HL-60/S4 treated with retinoic acid at 250 ng/mL for 4 days and 3 days (cell line): Measurements from ENCODE around the gene SLIT1.

Source experiments
- in situ Hi-C: fragments of 300-500 bp; cut with MboI; formaldehyde crosslinking; loops from 2 replicates; pipeline ENCODE4 v1.7.0; 2022; ENCODE audit warnings: low sequenced_read_pairs

Gene SLIT1

DNA sequence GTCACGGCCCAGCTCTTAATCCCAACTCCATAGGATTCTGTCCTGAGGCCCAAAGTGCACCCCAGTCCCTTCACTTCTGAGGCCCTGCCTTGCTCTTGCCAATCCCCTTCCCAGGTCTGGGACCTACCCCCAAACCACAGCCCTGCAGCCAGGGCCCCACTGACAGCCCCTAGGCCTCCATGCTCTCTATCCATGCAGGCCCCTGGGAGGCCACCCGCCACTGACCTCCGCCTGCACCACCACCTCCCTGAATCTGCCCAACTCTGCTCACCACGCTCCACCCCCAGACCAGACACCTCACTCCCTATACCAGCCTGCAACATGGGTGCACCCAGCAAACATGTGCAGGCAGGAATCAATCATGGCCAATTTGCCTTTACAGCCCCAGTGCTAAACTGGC is 10.2 kb downstream of the SLIT1 start:
- in situ Hi-C loops = no loop called here

GRCh38 chr10:97174941-97175340 is 10.8 kb downstream of the SLIT1 start:
- in situ Hi-C loops = no loop called here

GRCh38 chr10:97174276-97174775 is 11.4 kb downstream of the SLIT1 start:
- in situ Hi-C loops = no loop called here

- in situ Hi-C loops = no loop called here
Observed at GRCh38 chr10:97173036-97173435, 12.7 kb downstream of the SLIT1 start.

DNA sequence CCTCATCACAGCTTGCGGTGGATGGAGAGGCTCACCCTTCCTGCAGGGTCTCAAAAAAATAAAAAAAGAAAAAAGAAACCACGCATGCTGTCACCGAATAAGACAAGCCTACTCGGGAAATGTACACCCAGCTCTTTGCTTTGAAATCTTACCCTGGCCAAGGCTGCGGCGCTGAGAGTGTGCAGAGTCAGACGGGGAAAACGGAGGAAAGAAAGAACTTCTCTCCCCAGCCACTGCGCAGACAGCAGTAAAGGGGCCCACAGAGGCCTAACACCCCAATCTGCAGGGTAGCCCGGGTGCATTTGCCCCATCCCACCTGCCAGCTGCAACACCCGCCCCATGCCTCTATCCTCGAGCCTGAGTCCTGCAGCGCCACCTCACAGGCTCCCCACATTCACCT is 14.8 kb downstream of the SLIT1 start:
- in situ Hi-C loops = no loop called here

DNA sequence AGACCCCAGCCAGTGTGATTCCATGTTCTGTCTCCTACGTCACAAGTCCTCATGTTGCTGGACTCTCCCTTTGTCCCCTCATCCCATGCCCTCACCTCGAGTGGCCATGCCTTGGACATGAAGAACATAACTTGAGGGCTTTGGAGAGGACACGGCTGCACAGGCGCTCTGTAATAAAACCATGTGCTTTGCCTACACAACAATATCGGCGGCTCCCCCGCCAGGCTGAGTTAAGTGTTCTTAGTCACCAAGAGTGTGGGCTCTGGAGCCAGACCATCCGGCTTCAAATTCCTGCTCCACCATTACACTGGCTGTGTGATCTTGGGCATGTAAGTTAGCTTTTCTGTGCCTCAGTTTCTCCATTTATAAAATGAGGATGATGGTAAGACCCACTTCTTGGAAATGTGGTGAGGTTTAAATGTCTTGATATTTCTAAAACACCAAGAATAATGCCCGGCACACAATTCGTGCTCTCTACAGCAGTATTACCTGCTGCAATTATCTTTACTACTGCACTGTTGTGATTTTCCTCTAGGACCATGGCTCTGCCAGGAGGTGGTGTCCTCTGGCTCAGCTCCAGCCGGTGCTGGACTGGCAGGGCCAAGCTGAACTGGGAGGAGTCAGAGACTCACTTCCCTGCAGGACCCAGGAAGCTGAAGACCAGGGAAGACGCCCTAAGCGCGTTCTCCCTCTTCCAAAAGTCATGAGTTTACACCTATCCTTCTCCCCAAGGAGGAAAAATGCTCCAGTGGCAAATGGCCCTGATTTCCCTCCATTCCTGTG is 15.7 kb downstream of the SLIT1 start:
- in situ Hi-C loops = no loop called here

DNA sequence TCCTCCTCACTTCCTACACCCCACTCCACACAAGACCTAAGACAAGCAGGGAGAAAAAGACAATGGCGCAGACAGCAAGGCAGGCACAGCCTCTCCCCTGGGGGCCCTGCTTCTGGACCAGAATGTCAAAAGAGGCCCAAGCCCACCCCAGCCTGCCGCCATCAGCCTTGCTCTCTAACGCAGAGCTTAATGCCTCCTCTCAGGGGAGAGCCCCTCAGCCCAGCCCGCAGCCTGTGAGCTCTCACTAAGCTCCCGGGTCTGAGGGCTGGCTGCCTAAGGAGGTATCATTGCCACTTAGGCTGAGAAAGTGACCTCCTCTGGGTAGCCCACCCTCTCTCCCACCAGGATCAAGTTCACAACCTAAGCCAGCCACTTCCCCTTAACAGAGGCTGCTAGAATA is 16.7 kb downstream of the SLIT1 start:
- in situ Hi-C loops = no loop called here

- in situ Hi-C loops = no loop called here
Observed at GRCh38 chr10:97168645-97169044, 17.1 kb downstream of the SLIT1 start.

GRCh38 chr10:97165499-97165898 is 20.3 kb downstream of the SLIT1 start:
- in situ Hi-C loops = no loop called here

DNA sequence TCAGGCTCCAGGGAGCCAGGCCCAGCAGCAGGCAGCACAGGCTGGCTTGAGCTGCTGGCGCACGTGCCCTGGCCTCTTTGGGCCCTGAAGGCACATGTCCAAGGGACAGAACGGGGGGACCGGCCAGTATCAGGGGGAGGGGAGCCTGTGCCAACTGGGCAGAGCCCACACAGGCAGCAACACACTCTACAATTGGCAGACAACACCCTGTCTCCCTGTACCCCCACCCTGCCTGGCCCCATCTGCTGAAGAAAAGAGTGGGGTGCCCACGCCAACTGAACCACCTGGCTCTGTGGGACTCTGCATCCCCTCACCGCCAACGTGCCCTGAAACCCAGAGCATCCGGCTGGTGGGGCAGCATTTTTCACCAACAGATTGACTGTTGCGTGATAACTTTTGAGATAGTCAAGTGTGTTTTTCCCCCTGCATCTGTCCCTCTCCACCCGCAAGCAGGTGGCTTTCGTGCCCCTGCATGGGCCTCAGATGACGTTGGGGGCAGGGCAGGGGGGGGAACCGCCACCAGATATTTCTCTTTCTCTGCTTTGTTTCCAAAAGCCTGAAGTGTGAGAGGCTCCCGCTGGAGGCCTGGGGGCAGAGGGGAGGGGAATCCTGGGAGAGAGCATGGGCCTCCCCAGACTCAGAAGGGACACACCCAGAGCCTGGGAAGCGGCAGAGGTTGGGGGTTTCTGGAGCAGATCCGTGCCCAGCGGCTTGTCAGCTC is 21.8 kb downstream of the SLIT1 start:
- in situ Hi-C loops = no loop called here

DNA sequence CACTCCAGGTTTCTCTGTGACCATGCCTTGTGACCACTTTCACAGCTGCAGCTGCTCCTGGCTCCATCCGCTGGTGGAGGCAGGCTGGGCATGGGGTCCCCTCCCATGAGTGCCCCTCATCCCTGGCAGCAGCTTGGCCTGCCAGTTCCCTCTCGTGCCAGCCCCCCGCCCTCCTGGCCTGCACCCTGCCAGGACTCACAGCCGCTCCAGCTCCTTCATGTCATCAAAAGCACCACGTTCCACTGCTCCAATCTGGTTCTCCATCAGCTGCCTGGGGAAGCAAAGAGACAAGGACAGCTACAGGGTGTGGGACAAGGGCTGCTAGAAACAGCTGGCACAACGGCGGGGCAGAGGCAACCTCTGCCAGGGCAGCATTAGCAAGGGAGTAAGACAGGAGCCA is 22.6 kb downstream of the SLIT1 start:
- in situ Hi-C loops = no loop called here

- in situ Hi-C loops = no loop called here
Observed at GRCh38 chr10:97159646-97160305, 26.0 kb downstream of the SLIT1 start.

GRCh38 chr10:97157578-97158095 is 28.1 kb downstream of the SLIT1 start:
- in situ Hi-C loops = no loop called here

- in situ Hi-C loops = no loop called here
Observed at GRCh38 chr10:97154781-97155180, 31.0 kb downstream of the SLIT1 start.

DNA sequence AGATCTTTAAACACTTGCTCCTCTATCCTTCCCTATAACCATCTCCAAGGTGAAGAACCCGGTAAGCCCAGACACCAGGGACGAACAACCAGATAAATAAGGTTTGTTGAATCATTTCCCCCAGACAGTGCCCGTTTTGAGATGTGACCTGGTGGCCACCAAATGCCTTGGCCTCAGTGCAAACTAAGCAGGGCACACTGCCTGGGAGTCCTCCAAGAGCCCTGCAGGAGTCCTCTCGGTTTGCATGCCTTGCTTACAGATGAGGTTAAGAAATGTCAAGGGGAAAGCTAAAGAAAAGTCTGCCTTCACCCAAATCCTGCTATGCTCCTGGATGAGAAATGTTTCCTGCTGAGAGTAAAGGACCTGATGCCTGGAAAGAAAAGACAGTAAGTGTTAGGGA is 31.6 kb downstream of the SLIT1 start:
- in situ Hi-C loops = no loop called here

GRCh38 chr10:97153270-97153850 is 32.4 kb downstream of the SLIT1 start:
- in situ Hi-C loops = no loop called here

DNA sequence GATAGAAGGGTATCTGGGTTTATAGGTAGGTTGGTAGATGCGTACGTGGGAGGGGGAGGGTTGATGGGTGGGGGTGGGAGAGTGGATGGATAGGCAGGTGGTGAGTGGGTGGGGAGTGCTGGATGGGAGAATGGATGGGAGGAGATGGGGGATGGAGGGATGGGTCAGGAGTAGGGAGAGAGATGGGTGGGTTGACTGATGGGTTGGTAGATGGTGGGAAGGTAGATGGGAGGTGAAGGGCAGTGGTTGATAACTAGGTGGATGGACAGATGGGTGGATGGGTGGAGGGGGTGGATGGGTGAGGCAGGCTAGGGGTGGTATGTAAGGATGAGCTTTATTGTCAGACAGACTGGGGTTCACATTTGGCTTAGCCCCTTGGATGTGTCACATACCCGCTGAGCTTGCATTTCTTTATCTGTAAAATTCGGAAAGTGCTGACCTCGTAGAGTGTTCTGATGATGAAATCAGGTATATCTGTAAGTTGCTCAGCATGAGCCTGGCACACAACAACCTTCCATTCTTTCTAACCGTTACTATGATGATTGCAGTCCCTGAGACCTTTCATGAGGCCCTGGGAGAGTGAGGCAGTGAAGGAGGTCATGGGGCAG is 34.3 kb downstream of the SLIT1 start:
- in situ Hi-C loops = no loop called here

DNA sequence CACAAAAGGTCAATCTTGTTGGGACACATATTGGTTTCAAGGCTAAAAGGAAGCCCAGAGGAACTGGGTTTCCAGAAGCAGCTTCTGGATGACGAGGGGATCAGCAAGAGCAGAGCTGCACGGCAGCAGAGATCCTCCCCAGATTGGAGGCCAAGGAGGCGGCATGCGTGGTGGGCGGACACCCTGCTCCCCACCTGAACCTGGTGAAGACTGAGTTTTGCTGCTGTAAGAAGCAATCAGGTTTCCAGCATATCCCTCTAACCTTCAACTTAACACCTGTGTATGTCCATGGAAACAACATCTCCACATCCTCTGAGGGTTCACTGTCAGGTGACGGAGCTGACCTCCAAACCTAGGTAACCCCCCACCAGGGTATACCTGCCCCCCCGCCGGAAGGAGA is 35.1 kb downstream of the SLIT1 start:
- in situ Hi-C loops = no loop called here

GRCh38 chr10:97150013-97150595 is 35.7 kb downstream of the SLIT1 start:
- in situ Hi-C loops = no loop called here

GRCh38 chr10:97149079-97149531 is 36.7 kb downstream of the SLIT1 start:
- in situ Hi-C loops = no loop called here
